Measurements from ENCODE around the gene TEPSIN.

The TEPSIN gene

GRCh38 chr17:81179861-81180260, 59.0 kb downstream of the TEPSIN start:
- no peak for DNase-seq

GRCh38 chr17:81179220-81179619, 59.6 kb downstream of the TEPSIN start:
- DNase-seq: no peak

All from NCI-H774 (cell line).